HEK293 (cell line): ENCODE measurements around the gene MYRIP.

Experiments used
- MEIS1 ChIP-seq: sonication (generic); formaldehyde crosslinking; IDR thresholded peaks from 2 replicates; pipeline ENCODE4 v1.8.1; 2022; ENCODE audit warnings: missing genetic modification reagents, mild to moderate bottlenecking, borderline replicate concordance
- ZNF660 ChIP-seq: fragments of 450-650 bp; IDR thresholded peaks from 2 replicates; pipeline ENCODE4 v1.5.1; 2018; ENCODE audit warnings: missing biosample characterization, mild to moderate bottlenecking, missing genetic modification characterization
- TF ChIP-seq, protein P1 (sequence below): fragments of 450-650 bp; formaldehyde crosslinking; IDR thresholded peaks from 2 replicates; pipeline ENCODE4 v1.5.1; 2016; ENCODE audit warnings: missing biosample characterization, missing genetic modification characterization
- TF ChIP-seq, protein P2 (sequence below): fragments of 450-650 bp; formaldehyde crosslinking; IDR thresholded peaks from 2 replicates; pipeline ENCODE4 v1.5.1; 2016; ENCODE audit warnings: missing biosample characterization, missing genetic modification characterization, borderline replicate concordance
- TF ChIP-seq, protein P3 (sequence below): fragments of 450-650 bp; formaldehyde crosslinking; IDR thresholded peaks from 2 replicates; pipeline ENCODE4 v1.5.1; 2017; ENCODE audit warnings: missing biosample characterization, missing genetic modification characterization
- TF ChIP-seq, protein P4 (sequence below): fragments of 450-650 bp; formaldehyde crosslinking; IDR thresholded peaks from 2 replicates; pipeline ENCODE4 v1.5.1; 2016; ENCODE audit warnings: missing biosample characterization, missing genetic modification characterization

DNA sequence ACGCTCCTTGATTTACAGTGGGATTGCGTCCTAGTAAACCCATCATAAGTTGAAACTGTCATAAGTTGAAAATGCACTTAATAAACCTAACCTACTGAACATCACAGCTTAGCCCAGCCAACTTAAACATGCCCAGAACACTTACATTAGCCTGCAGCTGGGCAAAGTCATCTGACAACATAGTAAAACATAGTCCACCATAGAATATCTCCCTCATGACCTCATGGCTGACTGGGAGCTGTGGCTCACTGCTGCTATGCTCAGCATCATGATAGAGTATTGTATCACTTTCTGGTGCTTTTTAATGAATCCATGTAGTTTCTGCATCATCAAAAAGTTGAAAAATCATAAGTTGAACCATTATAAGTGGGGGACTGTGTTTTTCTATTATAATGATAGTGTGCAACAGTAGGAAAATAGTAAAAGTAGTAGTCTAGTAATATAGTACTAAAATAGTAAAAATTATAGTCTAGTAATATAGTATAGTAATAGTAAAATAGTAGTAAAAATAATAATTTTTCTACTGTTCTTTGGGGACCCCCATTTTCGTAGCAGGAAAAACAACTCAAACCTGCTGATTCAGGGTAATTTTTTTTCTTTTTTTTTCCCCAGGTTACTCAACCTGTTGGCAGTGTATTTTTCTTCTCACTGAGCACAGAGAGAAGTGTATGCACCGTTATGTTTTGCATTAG lies 233.5 kb downstream of the MYRIP start:
- TF ChIP-seq, protein P1, sequence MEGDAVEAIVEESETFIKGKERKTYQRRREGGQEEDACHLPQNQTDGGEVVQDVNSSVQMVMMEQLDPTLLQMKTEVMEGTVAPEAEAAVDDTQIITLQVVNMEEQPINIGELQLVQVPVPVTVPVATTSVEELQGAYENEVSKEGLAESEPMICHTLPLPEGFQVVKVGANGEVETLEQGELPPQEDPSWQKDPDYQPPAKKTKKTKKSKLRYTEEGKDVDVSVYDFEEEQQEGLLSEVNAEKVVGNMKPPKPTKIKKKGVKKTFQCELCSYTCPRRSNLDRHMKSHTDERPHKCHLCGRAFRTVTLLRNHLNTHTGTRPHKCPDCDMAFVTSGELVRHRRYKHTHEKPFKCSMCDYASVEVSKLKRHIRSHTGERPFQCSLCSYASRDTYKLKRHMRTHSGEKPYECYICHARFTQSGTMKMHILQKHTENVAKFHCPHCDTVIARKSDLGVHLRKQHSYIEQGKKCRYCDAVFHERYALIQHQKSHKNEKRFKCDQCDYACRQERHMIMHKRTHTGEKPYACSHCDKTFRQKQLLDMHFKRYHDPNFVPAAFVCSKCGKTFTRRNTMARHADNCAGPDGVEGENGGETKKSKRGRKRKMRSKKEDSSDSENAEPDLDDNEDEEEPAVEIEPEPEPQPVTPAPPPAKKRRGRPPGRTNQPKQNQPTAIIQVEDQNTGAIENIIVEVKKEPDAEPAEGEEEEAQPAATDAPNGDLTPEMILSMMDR (tag by site-specific recombination) = no peak
- TF ChIP-seq, protein P2, sequence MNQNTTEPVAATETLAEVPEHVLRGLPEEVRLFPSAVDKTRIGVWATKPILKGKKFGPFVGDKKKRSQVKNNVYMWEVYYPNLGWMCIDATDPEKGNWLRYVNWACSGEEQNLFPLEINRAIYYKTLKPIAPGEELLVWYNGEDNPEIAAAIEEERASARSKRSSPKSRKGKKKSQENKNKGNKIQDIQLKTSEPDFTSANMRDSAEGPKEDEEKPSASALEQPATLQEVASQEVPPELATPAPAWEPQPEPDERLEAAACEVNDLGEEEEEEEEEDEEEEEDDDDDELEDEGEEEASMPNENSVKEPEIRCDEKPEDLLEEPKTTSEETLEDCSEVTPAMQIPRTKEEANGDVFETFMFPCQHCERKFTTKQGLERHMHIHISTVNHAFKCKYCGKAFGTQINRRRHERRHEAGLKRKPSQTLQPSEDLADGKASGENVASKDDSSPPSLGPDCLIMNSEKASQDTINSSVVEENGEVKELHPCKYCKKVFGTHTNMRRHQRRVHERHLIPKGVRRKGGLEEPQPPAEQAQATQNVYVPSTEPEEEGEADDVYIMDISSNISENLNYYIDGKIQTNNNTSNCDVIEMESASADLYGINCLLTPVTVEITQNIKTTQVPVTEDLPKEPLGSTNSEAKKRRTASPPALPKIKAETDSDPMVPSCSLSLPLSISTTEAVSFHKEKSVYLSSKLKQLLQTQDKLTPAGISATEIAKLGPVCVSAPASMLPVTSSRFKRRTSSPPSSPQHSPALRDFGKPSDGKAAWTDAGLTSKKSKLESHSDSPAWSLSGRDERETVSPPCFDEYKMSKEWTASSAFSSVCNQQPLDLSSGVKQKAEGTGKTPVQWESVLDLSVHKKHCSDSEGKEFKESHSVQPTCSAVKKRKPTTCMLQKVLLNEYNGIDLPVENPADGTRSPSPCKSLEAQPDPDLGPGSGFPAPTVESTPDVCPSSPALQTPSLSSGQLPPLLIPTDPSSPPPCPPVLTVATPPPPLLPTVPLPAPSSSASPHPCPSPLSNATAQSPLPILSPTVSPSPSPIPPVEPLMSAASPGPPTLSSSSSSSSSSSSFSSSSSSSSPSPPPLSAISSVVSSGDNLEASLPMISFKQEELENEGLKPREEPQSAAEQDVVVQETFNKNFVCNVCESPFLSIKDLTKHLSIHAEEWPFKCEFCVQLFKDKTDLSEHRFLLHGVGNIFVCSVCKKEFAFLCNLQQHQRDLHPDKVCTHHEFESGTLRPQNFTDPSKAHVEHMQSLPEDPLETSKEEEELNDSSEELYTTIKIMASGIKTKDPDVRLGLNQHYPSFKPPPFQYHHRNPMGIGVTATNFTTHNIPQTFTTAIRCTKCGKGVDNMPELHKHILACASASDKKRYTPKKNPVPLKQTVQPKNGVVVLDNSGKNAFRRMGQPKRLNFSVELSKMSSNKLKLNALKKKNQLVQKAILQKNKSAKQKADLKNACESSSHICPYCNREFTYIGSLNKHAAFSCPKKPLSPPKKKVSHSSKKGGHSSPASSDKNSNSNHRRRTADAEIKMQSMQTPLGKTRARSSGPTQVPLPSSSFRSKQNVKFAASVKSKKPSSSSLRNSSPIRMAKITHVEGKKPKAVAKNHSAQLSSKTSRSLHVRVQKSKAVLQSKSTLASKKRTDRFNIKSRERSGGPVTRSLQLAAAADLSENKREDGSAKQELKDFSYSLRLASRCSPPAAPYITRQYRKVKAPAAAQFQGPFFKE (tag by site-specific recombination) = no peak
- TF ChIP-seq ZNF660 (no peak), MEIS1 (CRISPR knock-in tag) (no peak)
- TF ChIP-seq, protein P3, sequence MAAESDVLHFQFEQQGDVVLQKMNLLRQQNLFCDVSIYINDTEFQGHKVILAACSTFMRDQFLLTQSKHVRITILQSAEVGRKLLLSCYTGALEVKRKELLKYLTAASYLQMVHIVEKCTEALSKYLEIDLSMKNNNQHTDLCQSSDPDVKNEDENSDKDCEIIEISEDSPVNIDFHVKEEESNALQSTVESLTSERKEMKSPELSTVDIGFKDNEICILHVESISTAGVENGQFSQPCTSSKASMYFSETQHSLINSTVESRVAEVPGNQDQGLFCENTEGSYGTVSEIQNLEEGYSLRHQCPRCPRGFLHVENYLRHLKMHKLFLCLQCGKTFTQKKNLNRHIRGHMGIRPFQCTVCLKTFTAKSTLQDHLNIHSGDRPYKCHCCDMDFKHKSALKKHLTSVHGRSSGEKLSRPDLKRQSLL (tag by site-specific recombination) = no peak
- TF ChIP-seq, protein P4, sequence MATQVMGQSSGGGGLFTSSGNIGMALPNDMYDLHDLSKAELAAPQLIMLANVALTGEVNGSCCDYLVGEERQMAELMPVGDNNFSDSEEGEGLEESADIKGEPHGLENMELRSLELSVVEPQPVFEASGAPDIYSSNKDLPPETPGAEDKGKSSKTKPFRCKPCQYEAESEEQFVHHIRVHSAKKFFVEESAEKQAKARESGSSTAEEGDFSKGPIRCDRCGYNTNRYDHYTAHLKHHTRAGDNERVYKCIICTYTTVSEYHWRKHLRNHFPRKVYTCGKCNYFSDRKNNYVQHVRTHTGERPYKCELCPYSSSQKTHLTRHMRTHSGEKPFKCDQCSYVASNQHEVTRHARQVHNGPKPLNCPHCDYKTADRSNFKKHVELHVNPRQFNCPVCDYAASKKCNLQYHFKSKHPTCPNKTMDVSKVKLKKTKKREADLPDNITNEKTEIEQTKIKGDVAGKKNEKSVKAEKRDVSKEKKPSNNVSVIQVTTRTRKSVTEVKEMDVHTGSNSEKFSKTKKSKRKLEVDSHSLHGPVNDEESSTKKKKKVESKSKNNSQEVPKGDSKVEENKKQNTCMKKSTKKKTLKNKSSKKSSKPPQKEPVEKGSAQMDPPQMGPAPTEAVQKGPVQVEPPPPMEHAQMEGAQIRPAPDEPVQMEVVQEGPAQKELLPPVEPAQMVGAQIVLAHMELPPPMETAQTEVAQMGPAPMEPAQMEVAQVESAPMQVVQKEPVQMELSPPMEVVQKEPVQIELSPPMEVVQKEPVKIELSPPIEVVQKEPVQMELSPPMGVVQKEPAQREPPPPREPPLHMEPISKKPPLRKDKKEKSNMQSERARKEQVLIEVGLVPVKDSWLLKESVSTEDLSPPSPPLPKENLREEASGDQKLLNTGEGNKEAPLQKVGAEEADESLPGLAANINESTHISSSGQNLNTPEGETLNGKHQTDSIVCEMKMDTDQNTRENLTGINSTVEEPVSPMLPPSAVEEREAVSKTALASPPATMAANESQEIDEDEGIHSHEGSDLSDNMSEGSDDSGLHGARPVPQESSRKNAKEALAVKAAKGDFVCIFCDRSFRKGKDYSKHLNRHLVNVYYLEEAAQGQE (tag by site-specific recombination) = no peak
